Measurements from ENCODE around the gene CACNA1C. TPM values are rescaled to one million over a fixed set of nuclear protein-coding genes. Genes with fewer than 3 reads are reported as not detected.

CACNA1C gene
- polyA plus RNA-seq, 1 donor: 11.4 TPM

DNA sequence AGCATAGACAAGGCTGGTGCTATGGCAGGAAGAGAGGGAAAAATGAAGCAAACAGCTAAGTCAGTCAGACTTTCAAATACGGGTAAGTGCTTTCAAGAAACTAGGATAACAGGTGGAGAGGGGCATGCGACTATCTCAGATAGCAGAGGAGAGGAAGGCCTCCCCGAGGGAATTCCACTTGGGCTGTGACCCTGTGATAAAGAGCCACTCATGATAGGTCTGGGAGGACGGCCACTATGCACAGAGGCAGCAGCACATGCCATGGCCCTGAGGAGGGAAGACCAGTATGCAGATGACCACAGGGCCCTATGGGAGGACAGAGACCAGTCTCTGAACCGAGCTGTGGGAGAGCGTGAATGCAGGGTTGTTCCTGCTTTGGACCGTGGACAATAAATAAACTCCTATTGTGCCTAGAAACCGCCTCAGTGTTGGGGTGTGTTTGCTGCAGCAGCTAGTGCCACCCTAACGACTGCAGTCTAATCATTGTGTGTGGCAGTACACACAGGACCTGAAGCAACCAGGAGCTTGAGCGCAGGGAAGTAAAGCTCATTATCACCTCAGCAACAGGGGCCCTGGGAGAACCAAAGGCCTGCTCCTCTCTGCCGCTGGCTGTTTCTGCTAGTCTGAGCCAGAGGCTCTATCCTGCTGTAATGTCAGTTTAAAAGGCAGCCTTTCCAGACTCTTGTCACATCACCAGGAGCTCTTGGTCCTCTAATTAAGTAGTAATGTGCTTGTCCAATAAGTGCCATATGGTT, 119.1 kb downstream of the CACNA1C start:
- DNase-seq: no peak

DNA sequence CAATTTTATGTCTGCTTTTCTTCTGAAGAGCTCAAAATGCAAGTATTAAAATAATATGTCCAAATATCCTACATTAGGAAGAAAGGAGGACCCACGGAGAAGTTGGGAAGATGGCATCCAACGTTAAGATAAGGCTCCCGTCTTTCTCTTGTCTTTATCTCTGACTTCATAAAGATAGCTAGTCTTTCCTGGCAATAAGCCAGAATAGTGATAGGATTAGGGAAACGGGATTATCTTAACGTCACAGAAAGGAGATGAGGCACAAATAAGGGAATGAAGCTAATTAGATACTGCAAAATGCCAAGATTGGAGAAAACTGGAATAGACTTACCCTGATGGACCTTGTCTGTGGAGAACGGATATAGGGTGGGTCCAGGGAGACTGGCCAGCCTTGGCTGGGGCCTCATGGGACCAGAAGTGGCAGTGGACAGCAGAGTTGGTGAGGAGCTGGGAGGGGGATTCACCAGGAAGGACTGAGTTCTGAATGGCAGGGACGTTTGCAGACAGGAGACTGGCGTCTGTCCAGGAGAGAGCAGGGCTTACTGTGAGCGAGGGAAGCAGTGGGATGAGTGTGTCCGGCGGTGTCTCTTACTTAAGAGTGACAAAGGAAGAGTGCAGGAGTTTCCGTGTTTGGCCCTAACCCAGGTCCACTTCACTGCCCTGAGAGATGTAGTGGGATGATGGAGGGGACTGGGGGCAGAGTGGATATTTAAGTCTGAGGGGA, 119.9 kb downstream of the CACNA1C start:
- DNase-seq: no peak

DNA sequence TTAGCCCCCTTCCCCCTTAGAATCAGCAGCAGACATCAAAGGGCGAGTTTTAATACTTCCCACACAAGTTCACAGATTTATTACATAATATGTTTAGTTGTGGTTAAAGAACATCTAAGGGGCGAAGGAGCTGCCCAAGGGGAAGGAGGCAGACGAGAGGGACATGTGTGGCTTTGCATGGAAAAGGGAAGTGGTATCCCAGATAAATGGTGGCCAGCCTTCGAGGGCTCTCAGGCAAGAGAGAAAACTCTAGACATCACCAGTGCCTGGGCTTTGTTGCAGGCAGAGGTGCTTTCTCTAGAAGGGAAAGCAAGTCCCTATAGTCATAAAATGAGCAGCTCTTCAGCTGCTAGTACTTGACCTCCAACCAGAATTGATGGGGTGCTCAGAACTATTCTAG, 121.2 kb downstream of the CACNA1C start:
- no peak for DNase-seq

DNA sequence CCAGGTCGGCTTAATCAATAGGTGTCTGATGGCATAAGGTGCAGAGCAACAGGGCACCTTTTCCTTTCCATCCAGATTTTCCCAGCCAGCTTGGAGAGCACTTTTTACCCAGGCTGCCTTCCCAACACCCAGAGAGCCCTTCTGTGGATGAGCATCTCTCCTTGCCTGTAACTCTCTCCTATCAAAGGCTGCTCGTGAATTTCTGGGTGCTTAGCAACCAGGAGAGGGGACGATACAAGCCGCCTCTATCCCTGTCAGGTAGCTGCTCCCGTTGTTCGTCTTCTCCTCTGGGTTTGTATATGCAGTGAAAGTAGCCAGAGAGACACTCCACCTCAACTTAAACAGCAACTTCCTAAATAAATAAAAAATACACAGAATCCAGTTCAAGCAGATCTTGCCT, 124.2 kb downstream of the CACNA1C start:
- no peak for DNase-seq

DNA sequence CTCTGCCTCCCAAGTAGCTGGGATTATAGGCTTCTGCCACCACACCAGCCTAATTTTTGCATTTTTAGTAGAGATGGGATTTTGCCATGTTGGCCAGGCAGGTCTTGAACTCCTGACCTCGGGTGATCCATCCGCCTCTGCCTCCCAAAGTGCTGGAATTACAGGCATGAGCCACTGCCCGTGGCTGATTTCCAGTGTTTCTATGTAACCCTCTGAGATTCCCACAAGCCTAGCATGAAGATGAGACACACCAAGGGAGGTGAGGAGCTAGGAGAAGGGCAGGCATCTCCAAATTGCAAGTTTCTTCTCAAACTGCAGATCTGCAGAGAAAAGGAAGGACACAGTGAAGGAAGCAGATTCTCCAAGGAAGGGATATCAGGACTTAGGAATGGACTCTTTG, 125.0 kb downstream of the CACNA1C start:
- DNase-seq: no peak

DNA sequence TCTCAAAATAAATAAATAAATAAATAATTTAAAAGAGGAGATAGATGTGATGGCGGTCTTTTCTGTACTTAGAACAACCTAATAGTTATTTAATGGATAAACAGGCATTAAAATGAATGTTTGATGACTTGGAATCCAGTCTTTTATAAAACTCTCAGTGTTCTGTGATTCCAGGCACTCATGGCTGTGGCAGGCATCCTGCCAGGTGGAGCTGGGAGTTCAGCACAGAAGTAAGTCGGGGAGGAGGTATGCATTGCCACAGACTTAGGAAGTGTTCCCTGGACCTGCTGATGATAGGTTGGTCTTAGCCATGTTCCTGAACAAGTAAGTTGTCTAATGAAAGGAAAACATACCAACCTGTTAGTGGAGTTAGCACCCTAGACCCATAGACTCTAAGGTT, 126.3 kb downstream of the CACNA1C start:
- DNase-seq: no peak

DNA sequence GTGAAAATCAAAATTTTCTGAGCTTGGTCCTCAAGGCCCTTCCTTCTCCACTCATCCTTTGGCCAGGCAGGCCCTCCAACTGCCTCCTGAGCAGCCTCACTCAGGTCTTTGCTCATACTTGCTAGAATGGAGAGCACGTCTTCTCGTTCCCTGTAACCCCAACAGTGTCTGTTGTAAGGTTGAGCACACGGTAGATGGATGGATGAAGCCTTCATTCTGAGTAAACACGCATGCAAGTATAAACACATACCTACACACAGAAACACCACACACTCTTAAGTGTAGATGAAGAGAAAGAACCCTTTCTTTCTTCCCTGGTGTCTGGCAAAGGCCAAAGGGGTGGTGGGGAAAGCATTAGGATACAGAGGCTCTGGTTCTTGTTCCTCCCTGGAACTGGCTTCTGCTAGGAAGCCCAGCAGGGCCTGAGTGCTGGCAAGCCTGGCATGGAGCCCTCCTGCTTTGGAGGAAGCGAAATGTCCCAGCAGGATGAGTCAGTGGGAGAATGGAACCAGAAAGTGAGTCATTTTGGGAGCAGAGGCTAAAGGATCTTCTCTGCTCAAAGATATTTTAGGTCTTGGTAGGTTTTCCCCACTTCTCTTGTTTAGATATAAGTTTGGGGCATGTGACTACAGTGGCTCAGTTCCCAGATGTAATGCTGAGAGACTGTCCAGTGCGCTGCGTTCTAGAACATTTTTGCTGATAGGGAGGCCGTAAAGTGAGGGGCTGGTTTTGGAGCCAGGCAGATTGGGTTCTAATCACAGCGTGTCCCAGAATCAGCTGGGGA, 127.4 kb downstream of the CACNA1C start:
- DNase-seq: no peak

DNA sequence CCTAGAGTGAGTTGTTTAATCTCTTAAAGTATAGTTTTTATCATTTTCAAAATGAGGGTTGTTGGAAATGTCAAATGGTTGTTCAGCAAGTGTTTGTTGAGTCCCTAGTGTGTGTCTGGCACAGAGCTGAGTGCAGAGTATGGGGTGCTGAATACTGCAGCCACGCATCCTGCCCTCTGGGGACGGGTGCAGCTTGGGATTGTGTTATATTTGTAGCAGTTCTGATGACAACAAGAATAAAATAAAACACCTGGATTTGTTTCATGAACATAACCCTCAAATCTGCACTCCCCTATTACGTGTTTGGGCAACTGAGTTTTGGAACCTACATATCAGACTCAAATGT, 127.9 kb downstream of the CACNA1C start:
- no peak for DNase-seq

DNA sequence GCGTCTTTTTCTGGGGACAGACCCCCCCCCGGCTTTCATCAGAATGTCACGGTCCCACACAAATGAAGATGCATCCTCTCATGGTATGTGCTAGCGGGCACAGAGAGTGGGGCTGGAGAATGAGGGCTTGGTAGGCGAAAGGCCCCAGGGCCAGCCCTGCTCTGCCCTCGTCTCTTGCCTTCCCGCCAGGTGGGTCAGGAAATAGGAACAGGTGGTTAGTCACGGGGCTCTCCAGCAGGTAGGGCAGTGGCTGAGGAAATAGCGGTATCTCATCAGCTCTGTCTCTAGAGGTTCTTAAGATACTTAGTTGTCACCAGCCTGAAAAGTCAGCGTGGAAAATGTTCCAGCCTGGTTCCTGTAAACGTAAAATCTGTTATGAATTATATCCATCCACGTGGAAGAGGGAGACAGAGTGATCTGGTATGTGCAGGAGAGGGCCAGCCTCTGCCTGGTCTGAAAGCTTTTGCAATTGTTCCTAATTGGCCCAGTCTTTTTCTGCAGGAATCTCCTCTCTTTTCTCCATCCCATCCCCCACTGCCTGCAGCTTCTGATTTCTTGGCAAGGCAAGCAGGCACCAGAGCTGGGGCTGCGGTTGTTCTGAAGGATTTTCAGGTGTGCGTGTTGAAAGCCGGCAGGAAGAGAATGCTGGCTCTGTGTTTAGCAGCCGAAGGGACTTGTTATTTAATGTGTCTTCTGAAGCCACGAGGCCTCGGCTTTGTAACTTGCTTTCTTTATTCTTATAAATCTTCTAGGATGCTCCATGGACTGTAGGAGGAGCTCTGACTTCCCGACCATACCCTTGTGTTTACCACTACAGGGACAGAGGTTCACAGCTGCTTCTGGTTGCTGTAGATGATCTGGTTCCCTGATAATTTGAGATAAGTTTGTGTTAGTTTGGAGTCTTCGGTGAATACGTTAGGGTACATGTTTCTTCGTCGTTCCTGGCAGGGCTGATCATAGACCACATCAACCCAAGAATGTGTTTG, 131.1 kb downstream of the CACNA1C start:
- no peak for DNase-seq

DNA sequence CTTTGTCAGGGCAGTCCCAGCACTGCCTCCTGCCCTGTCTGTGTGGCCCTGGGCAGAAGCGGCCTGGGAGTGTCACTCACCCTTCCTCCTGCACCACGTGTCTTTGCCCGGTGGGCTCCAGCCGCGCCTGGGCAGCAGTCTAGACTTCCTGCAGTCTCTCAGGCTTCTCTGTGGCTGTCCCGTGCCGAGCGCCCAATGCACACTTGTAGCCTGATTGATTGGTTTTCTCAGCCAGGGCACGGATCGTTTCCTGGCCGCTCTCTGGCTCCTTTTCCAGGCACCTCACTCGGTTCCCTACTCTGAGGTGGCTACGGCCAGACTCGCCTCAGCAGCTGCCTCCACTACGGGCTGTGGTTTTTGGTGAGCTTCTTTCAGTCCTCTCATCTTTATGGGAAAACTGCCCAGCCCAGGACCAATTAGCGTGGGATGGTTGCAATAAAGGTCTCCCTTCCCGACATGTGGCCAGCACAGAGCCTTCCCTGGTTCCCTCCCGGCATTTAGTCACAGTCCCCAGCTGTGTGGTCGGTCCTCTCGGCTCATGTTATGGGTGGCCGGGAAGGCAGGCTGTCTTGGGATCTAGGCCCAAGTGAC, 133.1 kb downstream of the CACNA1C start:
- DNase-seq: no peak

DNA sequence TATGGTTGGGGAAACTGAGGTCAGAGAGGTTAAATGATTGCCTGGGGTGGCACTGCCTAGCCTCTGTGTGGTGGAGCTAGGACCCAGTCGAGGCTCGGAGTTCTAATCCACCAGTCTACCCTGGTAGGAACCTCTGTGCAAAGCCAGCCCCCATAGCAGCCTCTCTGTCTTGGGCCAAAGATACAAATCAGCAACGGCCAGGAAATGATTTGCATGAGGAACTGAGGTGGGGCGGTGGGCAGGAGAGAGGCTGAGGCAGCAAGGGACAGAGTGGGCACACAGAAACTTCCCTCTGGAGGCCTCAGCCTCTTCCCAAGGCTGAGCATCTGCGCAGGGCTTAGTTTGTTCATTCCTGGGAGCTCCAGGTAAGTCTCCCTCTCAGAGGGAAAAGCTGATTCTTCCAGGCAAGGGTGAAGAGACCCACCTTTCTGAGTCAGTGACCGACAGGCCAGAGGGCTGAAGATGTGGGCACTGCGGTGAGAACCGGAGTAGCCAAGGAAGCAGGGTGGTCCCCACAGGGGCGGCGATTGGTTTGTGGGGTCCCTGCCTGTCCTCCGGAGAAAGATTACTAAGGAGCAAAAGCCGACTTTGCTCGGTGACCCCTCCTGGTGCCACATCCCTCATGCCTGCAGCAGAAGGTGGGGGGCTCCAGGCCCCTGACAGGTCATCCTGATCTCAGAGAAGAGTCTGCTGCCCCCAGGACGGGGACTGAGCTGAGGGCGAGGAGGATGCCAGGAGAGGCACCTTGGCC, 134.6 kb downstream of the CACNA1C start:
- no peak for DNase-seq

DNA sequence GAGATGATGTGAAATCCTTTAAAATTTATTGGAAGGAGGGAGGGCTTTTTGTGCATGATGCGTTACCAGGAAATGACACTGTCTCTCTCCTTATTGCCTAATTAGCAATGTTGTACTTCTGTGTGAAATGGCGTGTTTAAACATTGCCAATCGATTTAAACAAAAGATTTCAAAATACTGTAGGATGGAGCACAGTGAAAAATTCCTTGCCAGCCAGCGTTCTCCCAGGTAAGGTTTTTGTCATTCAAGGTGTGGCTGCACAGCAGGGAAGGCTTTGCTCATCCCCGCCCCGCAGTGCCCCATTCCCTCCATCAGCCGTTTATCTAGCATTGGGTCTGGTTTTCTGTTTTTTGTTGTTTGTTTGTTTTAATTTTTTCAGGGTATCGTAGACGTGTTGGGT, 137.3 kb downstream of the CACNA1C start:
- no peak for DNase-seq

DNA sequence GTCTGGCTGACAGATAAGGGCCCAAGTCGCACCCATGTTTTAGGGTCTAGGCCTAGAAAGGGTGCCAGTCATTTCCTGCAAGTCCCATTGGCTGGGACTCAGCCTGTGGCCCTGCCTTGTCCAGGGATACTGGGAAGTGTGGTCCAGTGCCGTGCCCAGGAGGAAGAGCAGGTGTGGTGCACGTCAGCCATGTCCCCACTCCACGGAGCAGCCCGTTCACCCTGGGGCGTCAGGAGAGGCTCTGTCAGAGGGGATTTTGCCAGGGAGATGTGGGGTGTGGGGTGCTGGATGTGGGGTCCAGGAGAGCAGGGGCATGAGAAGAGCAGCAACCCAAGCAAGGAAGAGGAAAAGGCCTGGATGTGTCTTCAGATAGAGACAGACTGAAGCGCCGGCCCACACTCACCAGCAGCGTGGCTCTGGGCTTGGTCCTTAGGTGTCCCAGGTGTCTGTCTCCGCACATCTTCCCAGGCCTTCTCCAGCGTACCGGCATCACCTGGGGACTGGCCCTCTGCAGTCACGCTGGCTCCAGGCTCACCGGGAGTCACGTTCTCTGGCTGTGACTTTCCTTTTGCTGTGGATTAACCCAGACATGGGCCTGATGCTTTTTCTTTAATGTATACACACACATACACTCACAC, 138.2 kb downstream of the CACNA1C start:
- DNase-seq: no peak

DNA sequence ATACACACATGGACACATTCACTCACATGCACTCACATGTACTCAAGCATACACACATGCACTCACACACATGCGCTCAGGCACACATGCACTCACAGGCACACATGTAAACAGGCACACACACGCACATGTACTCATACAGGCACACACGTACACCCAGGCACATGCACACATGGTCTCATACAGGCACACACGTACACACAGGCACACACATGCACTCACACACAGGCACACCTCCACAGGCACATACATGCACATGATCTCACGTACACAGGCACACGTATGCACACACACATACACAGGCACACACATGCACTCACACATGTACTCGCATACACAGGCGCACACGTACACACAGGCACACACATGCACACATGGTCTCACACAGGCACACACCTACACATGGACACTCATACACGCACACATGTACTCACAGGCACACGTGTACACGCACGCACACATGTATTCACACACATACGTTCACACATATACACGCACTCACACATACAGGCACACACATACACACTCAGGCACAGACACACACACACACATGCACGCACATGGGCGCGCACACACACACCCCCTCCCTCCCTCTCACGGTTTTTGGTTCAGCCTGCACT, 138.9 kb downstream of the CACNA1C start:
- DNase-seq: no peak

DNA sequence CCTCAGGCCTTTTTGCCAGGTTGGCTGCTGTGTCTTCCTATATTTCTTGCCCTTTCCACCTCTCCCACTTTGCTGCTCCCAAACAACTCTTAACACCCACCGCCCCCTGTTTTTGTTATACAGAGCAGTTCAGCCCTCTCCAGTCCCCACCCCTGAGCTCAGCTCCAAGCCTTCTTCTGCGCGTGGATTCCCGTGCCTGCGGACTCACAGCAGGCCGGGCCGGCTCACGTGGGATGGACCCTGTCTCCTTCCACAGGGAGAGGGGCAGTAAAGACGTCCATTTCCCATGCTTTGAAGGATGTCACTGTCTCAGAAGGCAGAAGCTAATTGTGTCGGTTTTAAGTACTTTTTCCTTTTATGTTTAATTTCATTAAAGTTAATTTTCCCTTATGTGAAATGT, 139.4 kb downstream of the CACNA1C start:
- DNase-seq: no peak

DNA sequence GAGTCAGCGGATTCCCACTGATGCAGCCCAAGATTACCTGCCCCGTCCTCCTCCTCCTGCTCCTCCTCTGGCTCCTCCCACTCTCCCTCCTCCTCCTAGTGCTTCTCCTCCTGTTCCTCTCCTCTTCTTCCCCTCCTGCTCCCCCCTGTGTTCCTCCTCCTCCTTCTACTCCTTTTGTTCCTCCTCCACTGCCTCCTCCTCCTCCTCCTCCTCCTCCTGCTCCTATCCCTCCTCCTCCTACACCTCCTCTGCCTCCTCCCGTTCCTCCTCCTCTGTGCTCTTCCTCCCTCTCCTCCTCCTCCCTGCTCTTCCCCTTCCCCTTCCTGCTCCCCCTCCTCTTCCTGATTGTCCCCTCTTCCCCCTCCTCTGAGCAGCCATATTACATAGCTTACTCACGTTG, 141.3 kb downstream of the CACNA1C start:
- DNase-seq: no peak

DNA sequence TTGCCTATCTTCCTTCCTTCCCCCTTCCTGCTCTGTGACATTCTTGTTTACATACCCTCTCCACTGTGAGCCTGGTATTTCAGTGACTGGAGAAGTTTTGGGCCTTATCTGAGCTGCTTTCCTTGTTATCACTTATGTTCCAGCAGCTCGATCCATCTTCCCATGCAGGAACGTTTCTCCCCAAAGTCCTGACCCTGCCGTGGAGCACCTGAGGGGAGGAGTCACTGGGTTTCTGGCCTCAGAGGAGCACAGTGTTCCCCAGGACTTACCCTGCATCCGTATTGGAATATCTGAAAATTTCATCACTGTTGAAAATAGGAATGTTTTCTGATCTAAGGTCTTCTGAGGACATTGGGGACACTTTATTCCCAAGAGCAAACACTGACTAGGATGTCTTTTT, 141.8 kb downstream of the CACNA1C start:
- DNase-seq: no peak

DNA sequence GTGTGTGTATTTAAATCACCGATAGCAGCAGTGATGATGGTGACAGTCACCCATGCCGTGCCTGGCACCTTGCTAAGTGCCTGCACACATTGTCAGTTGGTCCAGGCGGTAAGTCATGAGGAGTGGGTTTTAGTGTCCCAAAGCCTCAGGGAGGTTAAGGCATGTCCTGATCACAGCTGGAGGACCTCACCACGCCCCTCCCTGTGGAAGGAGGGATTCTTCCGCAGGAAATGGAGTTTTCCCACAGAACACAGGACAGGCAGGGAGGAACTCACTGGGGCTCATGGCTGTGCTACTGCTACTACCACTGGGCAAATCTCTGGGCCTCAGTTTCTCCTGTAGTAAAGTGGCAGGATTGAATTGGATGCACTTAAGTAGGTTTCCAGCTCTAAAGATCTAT, 142.3 kb downstream of the CACNA1C start:
- DNase-seq: no peak

DNA sequence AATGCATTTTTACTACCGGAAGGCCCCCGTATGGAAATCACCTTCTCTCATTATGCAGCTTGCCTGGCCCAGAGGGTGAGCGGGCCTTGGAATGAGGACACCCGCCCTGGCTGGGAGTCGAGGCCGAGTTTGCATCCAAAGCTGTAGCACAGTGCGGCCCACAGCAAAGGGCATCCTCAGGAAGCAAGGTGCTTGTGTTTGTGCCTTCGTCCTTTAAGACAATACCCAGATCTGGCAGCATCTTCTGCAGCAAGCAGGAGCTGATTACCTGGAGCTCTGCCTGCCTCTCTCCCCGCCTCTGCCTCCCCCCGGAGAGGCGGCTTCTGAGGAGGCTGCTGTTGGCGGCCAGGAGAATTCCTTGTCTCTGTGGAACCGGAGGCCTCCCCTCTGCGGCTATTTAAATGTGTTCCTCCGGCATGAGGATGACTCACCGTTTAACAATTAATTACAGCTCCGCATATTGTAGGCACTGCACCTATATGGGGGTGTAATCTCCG, 145.3 kb downstream of the CACNA1C start:
- DNase-seq: no peak

DNA sequence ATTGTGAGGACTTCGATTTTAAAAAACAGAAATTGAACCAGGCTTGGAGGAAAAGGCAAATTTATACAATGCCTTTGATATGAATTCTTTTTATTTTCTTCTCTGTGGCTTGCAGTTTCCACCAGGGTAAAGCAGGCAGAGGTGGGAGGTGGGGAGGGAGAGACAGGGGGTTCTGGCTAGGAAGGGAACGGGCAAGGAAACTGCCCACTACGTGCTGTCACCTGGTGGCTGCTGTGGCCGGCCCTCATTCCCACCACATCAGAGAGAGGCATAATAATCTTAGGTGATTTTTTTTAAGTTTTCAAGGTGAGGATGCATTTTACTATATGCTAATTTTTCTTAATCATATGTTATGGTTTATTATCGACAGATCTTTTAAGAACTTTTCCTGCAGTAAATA, 145.8 kb downstream of the CACNA1C start:
- no peak for DNase-seq
